Liver (tissue), 3 donors: ENCODE data around the gene SUMF2.

Experiments
- ATF3 ChIP-seq: IDR thresholded peaks from 2 replicates; pipeline ENCODE4 v1.6.1; 2016; ENCODE audit warnings: antibody characterized with exemption
- EGR1 ChIP-seq, 2 donors: IDR thresholded peaks; 2 replicates each; pipeline ENCODE4 v1.6.1; 2016 to 2018; ENCODE audit warnings: antibody characterized with exemption in 2 of 2, low read depth in 2 of 2
- FOXA1 ChIP-seq: IDR thresholded peaks from 2 replicates; pipeline ENCODE4 v1.6.1; 2016; ENCODE audit warnings: antibody characterized with exemption
- GABPA ChIP-seq, 2 donors: IDR thresholded peaks in 1 of 2; conservative IDR thresholded peaks in 1 of 2; 2 replicates each; pipeline ENCODE4 v1.6.1; 2016; ENCODE audit warnings: antibody characterized with exemption in 2 of 2, mild to moderate bottlenecking in 1 of 2, moderate library complexity in 1 of 2
- HNF4A ChIP-seq, 2 donors: conservative IDR thresholded peaks; 2 replicates each; pipeline ENCODE4 v1.6.1; 2016; ENCODE audit warnings: antibody characterized with exemption in 2 of 2, mild to moderate bottlenecking in 2 of 2
- JUND ChIP-seq, 2 donors: IDR thresholded peaks; 2 replicates each; pipeline ENCODE4 v1.6.1; 2016; ENCODE audit warnings: antibody characterized with exemption in 2 of 2
- NR2F2 ChIP-seq: IDR thresholded peaks from 2 replicates; pipeline ENCODE4 v1.6.1; 2016; ENCODE audit warnings: antibody characterized with exemption
- RAD21 ChIP-seq, 2 donors: IDR thresholded peaks; 2 replicates each; pipeline ENCODE4 v1.6.1; 2016; ENCODE audit warnings: antibody characterized with exemption in 2 of 2, mild to moderate bottlenecking in 2 of 2
- SP1 ChIP-seq: IDR thresholded peaks from 2 replicates; pipeline ENCODE4 v1.6.1; 2018; ENCODE audit warnings: antibody characterized with exemption, mild to moderate bottlenecking
- TAF1 ChIP-seq: conservative IDR thresholded peaks from 2 replicates; pipeline ENCODE4 v1.6.1; 2016; ENCODE audit warnings: antibody characterized with exemption, mild to moderate bottlenecking
- YY1 ChIP-seq: IDR thresholded peaks from 2 replicates; pipeline ENCODE4 v1.6.1; 2016; ENCODE audit warnings: antibody characterized with exemption, mild to moderate bottlenecking
- TF ChIP-seq, protein P1 (sequence below): fragments of 150-350 bp; IDR thresholded peaks from 2 replicates; pipeline ENCODE4 v1.5.1; 2017; ENCODE audit warnings: improper control_type of control experiment, low read depth, low read length; ENCODE audit not compliant: missing input control
- TF ChIP-seq, protein P2 (sequence below): IDR thresholded peaks from 2 replicates; pipeline ENCODE4 v1.6.1; 2016; ENCODE audit warnings: antibody characterized with exemption
- TF ChIP-seq, protein P3 (sequence below): IDR thresholded peaks from 2 replicates; pipeline ENCODE4 v1.6.1; 2016; ENCODE audit warnings: antibody characterized with exemption, mild to moderate bottlenecking
- donor health status: healthy.
- donor health status: healthy.

- TF ChIP-seq, protein P1, sequence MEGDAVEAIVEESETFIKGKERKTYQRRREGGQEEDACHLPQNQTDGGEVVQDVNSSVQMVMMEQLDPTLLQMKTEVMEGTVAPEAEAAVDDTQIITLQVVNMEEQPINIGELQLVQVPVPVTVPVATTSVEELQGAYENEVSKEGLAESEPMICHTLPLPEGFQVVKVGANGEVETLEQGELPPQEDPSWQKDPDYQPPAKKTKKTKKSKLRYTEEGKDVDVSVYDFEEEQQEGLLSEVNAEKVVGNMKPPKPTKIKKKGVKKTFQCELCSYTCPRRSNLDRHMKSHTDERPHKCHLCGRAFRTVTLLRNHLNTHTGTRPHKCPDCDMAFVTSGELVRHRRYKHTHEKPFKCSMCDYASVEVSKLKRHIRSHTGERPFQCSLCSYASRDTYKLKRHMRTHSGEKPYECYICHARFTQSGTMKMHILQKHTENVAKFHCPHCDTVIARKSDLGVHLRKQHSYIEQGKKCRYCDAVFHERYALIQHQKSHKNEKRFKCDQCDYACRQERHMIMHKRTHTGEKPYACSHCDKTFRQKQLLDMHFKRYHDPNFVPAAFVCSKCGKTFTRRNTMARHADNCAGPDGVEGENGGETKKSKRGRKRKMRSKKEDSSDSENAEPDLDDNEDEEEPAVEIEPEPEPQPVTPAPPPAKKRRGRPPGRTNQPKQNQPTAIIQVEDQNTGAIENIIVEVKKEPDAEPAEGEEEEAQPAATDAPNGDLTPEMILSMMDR: no peak
- no peak for TF ChIP-seq RAD21 (IDR thresholded peaks at IDR 0.05)
- no peak for TF ChIP-seq EGR1 (IDR thresholded peaks at IDR 0.05; ENCODE audit: low read depth in 2 of 2)
- TF ChIP-seq, protein P2, sequence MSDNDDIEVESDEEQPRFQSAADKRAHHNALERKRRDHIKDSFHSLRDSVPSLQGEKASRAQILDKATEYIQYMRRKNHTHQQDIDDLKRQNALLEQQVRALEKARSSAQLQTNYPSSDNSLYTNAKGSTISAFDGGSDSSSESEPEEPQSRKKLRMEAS: no peak
- TF ChIP-seq TAF1: no peak
- no peak for TF ChIP-seq NR2F2
- TF ChIP-seq HNF4A (conservative IDR thresholded peaks at IDR 0.05): no peak
- no peak for TF ChIP-seq JUND (IDR thresholded peaks at IDR 0.05)
- TF ChIP-seq YY1: no peak
- no peak for TF ChIP-seq GABPA (IDR thresholded peaks at IDR 0.05 in 1 of 2, conservative IDR thresholded peaks at IDR 0.05 in 1 of 2)
- TF ChIP-seq ATF3: no peak
- no peak for TF ChIP-seq SP1
- no peak for TF ChIP-seq FOXA1
- TF ChIP-seq, protein P3, sequence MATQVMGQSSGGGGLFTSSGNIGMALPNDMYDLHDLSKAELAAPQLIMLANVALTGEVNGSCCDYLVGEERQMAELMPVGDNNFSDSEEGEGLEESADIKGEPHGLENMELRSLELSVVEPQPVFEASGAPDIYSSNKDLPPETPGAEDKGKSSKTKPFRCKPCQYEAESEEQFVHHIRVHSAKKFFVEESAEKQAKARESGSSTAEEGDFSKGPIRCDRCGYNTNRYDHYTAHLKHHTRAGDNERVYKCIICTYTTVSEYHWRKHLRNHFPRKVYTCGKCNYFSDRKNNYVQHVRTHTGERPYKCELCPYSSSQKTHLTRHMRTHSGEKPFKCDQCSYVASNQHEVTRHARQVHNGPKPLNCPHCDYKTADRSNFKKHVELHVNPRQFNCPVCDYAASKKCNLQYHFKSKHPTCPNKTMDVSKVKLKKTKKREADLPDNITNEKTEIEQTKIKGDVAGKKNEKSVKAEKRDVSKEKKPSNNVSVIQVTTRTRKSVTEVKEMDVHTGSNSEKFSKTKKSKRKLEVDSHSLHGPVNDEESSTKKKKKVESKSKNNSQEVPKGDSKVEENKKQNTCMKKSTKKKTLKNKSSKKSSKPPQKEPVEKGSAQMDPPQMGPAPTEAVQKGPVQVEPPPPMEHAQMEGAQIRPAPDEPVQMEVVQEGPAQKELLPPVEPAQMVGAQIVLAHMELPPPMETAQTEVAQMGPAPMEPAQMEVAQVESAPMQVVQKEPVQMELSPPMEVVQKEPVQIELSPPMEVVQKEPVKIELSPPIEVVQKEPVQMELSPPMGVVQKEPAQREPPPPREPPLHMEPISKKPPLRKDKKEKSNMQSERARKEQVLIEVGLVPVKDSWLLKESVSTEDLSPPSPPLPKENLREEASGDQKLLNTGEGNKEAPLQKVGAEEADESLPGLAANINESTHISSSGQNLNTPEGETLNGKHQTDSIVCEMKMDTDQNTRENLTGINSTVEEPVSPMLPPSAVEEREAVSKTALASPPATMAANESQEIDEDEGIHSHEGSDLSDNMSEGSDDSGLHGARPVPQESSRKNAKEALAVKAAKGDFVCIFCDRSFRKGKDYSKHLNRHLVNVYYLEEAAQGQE: no peak
These were observed 23.4 kb downstream of the SUMF2 start for GRCh38 chr7:56087445-56087844.
